Stimulated activated CD8-positive, alpha-beta memory T cell treated with anti-CD3 and anti-CD28 coated beads, Interleukin-2, amount 100 ng/mL, for 1 hour (primary cell): Measurements from ENCODE around the gene SYNGR3.

Experiments used
- DNase-seq, 2 donors: peaks; one replicate each; pipeline ENCODE4 v3.0.0-alpha.2; 2020; ENCODE audit warnings: low read depth in 2 of 2

SYNGR3 gene

GRCh38 chr16:1976951-1977874 is 12.6 kb upstream of the SYNGR3 start:
- no peak for DNase-seq

- DNase-seq, result no peak
Observed at GRCh38 chr16:1977875-1978268, 11.9 kb upstream of the SYNGR3 start.

- DNase-seq, result no peak
Observed at GRCh38 chr16:1978476-1979120, 11.2 kb upstream of the SYNGR3 start.

- no peak for DNase-seq
Observed at GRCh38 chr16:1979271-1980029, 10.3 kb upstream of the SYNGR3 start.

GRCh38 chr16:1980030-1980769 is 9.6 kb upstream of the SYNGR3 start:
- no peak for DNase-seq

- DNase-seq, result no peak
Observed at GRCh38 chr16:1980770-1981087, 9.0 kb upstream of the SYNGR3 start.

GRCh38 chr16:1981398-1981836 is 8.4 kb upstream of the SYNGR3 start, which contains the start of gene NOXO1:
TSS of gene NOXO1 (minus strand) at chr16:1981469. CDS start at chr16:1981179, 290 bp downstream.
- DNase-seq, result no peak

GRCh38 chr16:1982013-1982433 is 7.7 kb upstream of the SYNGR3 start:
- no peak for DNase-seq

- no peak for DNase-seq
Observed at GRCh38 chr16:1982991-1983543, 6.7 kb upstream of the SYNGR3 start.

GRCh38 chr16:1983544-1984346 is 6.0 kb upstream of the SYNGR3 start, which contains the start of gene GFER:
TSS of gene GFER (plus strand) at chr16:1984193. CDS start at chr16:1984219, 26 bp downstream.
- peak in 1 of 2 donors; percentile 31 for DNase-seq

- DNase-seq, result no peak
Observed at GRCh38 chr16:1984347-1985225, 5.2 kb upstream of the SYNGR3 start.

- no peak for DNase-seq
Observed at GRCh38 chr16:1985466-1986150, 4.2 kb upstream of the SYNGR3 start.

GRCh38 chr16:1987198-1987597 is 2.6 kb upstream of the SYNGR3 start:
- DNase-seq, result no peak

- no peak for DNase-seq
Observed at GRCh38 chr16:1990101-1990350, 256 bp downstream of the SYNGR3 start.

- peak in 1 of 2 donors; percentile 31 for DNase-seq
Observed at GRCh38 chr16:1990351-1991134, 773 bp downstream of the SYNGR3 start.

- no peak for DNase-seq
Observed at GRCh38 chr16:1991135-1991551, 1.4 kb downstream of the SYNGR3 start.

GRCh38 chr16:1991588-1991947 is 1.8 kb downstream of the SYNGR3 start:
- no peak for DNase-seq
